ENCODE data around the gene SMARCD2.
"Not testable (repeated sequence)": the region's sequence is repeated elsewhere in the genome, so short reads cannot be mapped to it uniquely, and the experiment has no call there.

SMARCD2 gene

GRCh38 chr17:63842540-63843386 is at the start of gene SMARCD2:
Gene SMARCD2 (minus strand): TSS chr17:63842685. CDS start chr17:63842674, 11 bp downstream.
- DNase-seq, result peak; percentile 99

GRCh38 chr17:63889026-63889848 is 46.8 kb upstream of the SMARCD2 start:
- DNase-seq, result peak; percentile 37

- DNase-seq, result not testable (repeated sequence)
These were observed 42.6 kb upstream of the SMARCD2 start for GRCh38 chr17:63885119-63885518.

- not testable (repeated sequence) for DNase-seq
These were observed 40.2 kb upstream of the SMARCD2 start for GRCh38 chr17:63882626-63883126.

GRCh38 chr17:63881935-63882601 is 39.6 kb upstream of the SMARCD2 start, which contains the start of gene GH2:
Gene GH2 (minus strand): TSS chr17:63881944. CDS start chr17:63881801, 143 bp downstream.
- peak; percentile 32 for DNase-seq

GRCh38 chr17:63881337-63881736 is 38.9 kb upstream of the SMARCD2 start:
- not testable (repeated sequence) for DNase-seq

- DNase-seq, result no peak
These were observed 38.2 kb upstream of the SMARCD2 start for GRCh38 chr17:63880706-63881105.

- DNase-seq, result not testable (repeated sequence)
These were observed 35.9 kb upstream of the SMARCD2 start for GRCh38 chr17:63878413-63878812.

GRCh38 chr17:63874693-63875092 is 32.2 kb upstream of the SMARCD2 start:
- DNase-seq, result not testable (repeated sequence)

- DNase-seq, result not testable (repeated sequence)
These were observed 31.7 kb upstream of the SMARCD2 start for GRCh38 chr17:63874061-63874626.

- not testable (repeated sequence) for DNase-seq
These were observed 31.1 kb upstream of the SMARCD2 start, which contains the start of gene CSH2 for GRCh38 chr17:63873577-63873976. Gene CSH2 (minus strand): TSS chr17:63873677. CDS start chr17:63873614, 63 bp downstream.

- not testable (repeated sequence) for DNase-seq
These were observed 29.3 kb upstream of the SMARCD2 start for GRCh38 chr17:63871646-63872365.

- not testable (repeated sequence) for DNase-seq
These were observed 27.8 kb upstream of the SMARCD2 start for GRCh38 chr17:63870292-63870665.

- not testable (repeated sequence) for DNase-seq
These were observed 27.2 kb upstream of the SMARCD2 start for GRCh38 chr17:63869491-63870291.

GRCh38 chr17:63866625-63867024 is 24.1 kb upstream of the SMARCD2 start:
- DNase-seq, result not testable (repeated sequence)

GRCh38 chr17:63859257-63859656 is 16.8 kb upstream of the SMARCD2 start:
- no peak for DNase-seq

GRCh38 chr17:63856425-63856824 is 13.9 kb upstream of the SMARCD2 start:
- not testable (repeated sequence) for DNase-seq

GRCh38 chr17:63855185-63855584 is 12.7 kb upstream of the SMARCD2 start:
- no peak for DNase-seq

- DNase-seq, result no peak
These were observed 12.2 kb upstream of the SMARCD2 start for GRCh38 chr17:63854709-63855108.

GRCh38 chr17:63853260-63853659 is 10.8 kb upstream of the SMARCD2 start:
- DNase-seq, result no peak

GRCh38 chr17:63850401-63850800 is 7.9 kb upstream of the SMARCD2 start:
- no peak for DNase-seq

Data from GDM1 (cell line).